Activated CD4-positive, CD25-positive, alpha-beta regulatory T cell (primary cell): Measurements from ENCODE around the gene ABRACL.
"Not testable (repeated sequence)": the region's sequence is repeated elsewhere in the genome, so short reads cannot be mapped to it uniquely, and the experiment has no call there.

Experiments used
- DNase-seq, 4 experiments: peaks; one replicate each; lab custom pipeline; 2025; lab: John Stamatoyannopoulos, UW

ABRACL gene

GRCh38 chr6:139011980-139012379 lies 16.6 kb upstream of the ABRACL start:
- no peak for DNase-seq

GRCh38 chr6:139013185-139013800 lies 15.3 kb upstream of the ABRACL start:
- DNase-seq, result no peak

GRCh38 chr6:139014945-139015344 lies 13.6 kb upstream of the ABRACL start:
- no peak for DNase-seq

GRCh38 chr6:139016337-139017213 lies 12.0 kb upstream of the ABRACL start:
- no peak for DNase-seq

GRCh38 chr6:139017227-139017626 lies 11.3 kb upstream of the ABRACL start:
- no peak for DNase-seq

GRCh38 chr6:139019722-139020121 lies 8.8 kb upstream of the ABRACL start:
- no peak for DNase-seq

- no peak for DNase-seq
These were observed 7.9 kb upstream of the ABRACL start for GRCh38 chr6:139020689-139021088.

- DNase-seq, result not testable (repeated sequence)
These were observed 3.1 kb upstream of the ABRACL start for GRCh38 chr6:139025416-139025815.

- no peak for DNase-seq
These were observed 844 bp upstream of the ABRACL start for GRCh38 chr6:139027620-139028182.

GRCh38 chr6:139028215-139028657 lies 309 bp upstream of the ABRACL start:
- no peak for DNase-seq

GRCh38 chr6:139029470-139030227 lies 1.1 kb downstream of the ABRACL start:
- DNase-seq, result no peak

GRCh38 chr6:139030228-139030963 lies 1.9 kb downstream of the ABRACL start:
- no peak for DNase-seq

GRCh38 chr6:139037490-139037889 lies 8.9 kb downstream of the ABRACL start:
- no peak for DNase-seq

- DNase-seq, result no peak
These were observed 15.7 kb downstream of the ABRACL start for GRCh38 chr6:139044250-139044649.

GRCh38 chr6:139047677-139048076 lies 19.1 kb downstream of the ABRACL start:
- DNase-seq, result no peak

- DNase-seq, result not testable (repeated sequence)
These were observed 20.4 kb downstream of the ABRACL start for GRCh38 chr6:139048912-139049311.

GRCh38 chr6:139050131-139050769 lies 21.7 kb downstream of the ABRACL start:
- DNase-seq, result not testable (repeated sequence)

- no peak for DNase-seq
These were observed 22.3 kb downstream of the ABRACL start for GRCh38 chr6:139050770-139051313.

GRCh38 chr6:139051396-139052060 lies 23.0 kb downstream of the ABRACL start:
- DNase-seq, result no peak

- DNase-seq, result no peak
These were observed 24.8 kb downstream of the ABRACL start for GRCh38 chr6:139053382-139053781.
